NCI-H2196 treated with DMSO at 0.1 percent for 48 hours (cell line): Measurements from ENCODE around the gene PATJ.

ENCODE experiments used
- DNase-seq: peaks from one replicate; lab custom pipeline; 2025; ENCODE audit not compliant: unreplicated experiment; lab: John Stamatoyannopoulos, UW

PATJ gene

GRCh38 chr1:61981870-61982660, 239.8 kb downstream of the PATJ start:
- DNase-seq, result no peak

- DNase-seq, result no peak
Observed at GRCh38 chr1:61983236-61983635, 241.0 kb downstream of the PATJ start.

GRCh38 chr1:61992257-61992656, 250.0 kb downstream of the PATJ start:
- no peak for DNase-seq

DNA sequence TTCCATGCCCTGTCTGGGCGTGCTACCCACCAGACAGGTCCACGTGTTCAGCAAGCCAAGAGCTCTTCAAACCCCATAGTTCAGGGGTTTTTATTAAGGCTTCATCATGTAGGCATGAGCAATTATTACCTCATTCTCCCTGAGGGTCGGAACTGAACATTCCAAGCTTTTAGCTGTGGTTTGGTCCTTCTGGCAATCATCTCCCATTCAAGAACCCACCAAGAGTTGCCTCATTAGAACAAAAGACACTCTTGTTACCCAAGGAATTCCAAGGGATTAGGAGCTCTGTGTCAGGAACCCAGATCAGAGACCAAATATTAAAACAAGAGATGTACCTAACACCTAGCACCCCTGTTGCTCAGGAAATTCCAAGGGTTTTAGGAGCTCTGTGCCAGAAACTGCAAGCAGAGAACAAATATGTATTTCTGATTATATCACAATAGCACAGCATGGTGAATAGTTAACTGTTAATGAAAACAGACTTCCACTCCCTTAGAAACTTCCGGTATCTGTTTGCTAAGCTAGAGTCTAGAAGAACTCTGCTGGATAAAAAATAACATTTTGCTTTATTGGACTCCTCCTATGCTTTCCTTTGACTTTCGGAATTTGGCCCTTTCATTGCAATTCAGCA, 251.2 kb downstream of the PATJ start:
- no peak for DNase-seq

GRCh38 chr1:61995641-61996040, 253.4 kb downstream of the PATJ start:
- no peak for DNase-seq

- DNase-seq, result no peak
Observed at GRCh38 chr1:61997123-61997522, 254.8 kb downstream of the PATJ start.

- DNase-seq, result no peak
Observed at GRCh38 chr1:62003777-62004176, 261.5 kb downstream of the PATJ start.

- DNase-seq, result no peak
Observed at GRCh38 chr1:62006690-62007089, 264.4 kb downstream of the PATJ start.

GRCh38 chr1:62011006-62011405, 268.7 kb downstream of the PATJ start:
- no peak for DNase-seq

DNA sequence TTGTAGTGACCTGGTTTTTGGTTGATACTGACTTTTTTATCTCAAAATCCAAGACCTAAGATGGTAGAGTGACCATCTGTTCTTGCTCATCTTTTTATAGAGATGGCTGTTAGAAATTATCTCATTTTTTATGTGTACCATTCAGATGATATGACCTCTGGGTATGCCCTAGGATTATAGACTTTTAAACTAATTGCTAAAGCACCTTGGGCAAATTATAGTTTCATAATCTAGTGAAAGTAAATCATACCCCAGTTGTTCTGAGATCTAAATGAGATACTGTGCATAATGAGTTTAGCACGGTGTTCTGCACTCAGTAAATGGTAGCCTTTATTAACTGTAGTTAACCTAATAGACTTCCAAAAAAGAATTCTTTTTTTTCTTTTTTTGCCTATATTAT, 269.8 kb downstream of the PATJ start:
- no peak for DNase-seq

DNA sequence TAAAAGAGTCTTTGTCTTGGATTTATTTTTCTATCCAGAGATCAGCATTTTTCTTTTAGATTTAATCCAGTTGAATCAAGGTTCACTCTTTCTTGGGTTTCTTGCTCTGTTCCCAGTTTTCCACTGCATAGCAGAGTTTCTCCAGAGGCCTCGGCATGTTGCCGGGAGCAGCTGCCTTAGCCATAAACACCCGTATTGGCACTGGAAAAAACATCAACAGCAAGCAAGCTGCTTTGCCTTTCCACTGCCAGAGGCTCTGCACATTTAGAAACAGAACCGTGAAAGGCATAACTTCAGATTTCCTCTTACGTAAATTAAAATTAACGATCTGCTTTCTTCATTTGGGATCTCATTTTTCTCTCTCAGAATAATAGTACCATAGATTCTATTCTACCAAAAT, 270.6 kb downstream of the PATJ start:
- DNase-seq, result no peak

DNA sequence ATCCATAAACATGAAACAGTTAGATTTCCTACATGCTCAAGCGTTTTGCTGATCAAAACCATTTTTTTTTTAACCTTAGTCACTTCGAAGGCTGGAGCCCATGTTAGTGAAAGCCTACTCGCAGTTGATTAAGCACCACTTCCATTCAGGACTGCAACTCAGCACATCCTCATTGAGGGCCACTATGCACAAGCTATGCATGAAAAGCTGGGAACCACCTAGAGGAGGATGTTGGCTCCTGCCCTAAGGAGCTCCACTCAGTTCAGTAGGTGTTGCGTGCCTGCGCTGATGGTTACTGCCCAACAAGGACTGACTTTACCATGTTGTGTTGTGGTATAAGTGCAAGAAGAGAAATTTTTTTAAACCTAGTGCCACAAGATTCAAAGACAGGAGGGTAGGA, 271.0 kb downstream of the PATJ start:
- no peak for DNase-seq

GRCh38 chr1:62022382-62022983, 280.2 kb downstream of the PATJ start:
- no peak for DNase-seq

- DNase-seq, result peak; percentile 21
Observed at GRCh38 chr1:62024690-62025089, 282.4 kb downstream of the PATJ start.

DNA sequence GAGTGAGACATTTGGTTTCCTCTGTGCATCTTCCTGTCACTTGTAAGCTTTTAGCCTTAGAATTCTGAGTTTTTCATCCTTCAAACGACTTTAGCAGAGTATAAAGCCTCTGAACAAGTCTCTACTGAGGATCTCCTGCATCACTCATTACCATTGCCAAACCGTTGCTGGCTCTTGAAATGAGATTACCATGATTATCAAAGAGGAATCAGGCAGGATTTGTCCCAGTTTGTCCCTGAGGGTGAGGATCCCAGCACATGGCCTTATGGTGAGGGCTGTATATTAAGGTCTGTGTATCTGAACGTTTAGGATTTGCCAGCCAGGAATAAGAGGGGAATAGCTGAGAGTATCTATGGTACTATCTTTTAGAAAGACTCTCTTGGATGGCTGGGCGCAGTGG, 282.9 kb downstream of the PATJ start:
- DNase-seq, result no peak

DNA sequence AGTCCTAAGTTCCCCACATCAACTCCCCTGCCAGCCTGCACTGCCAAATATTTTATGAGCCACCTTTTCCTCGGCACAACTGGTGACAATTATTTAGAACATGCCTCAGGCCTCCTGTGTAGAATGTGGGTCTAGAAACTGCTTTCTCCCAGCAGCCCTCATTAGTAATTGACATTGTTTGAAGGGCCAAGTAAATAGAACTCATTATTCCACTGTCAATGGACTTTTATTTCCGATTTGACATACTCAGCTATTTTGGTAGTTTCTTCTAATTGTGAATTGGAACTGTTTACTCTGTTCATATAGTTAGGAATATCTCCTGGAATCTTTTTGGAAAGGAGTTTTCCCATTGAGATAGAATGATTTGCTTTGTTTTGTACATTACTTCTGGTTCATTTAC, 283.6 kb downstream of the PATJ start:
- no peak for DNase-seq

GRCh38 chr1:62029704-62030103, 287.4 kb downstream of the PATJ start:
- DNase-seq, result no peak

DNA sequence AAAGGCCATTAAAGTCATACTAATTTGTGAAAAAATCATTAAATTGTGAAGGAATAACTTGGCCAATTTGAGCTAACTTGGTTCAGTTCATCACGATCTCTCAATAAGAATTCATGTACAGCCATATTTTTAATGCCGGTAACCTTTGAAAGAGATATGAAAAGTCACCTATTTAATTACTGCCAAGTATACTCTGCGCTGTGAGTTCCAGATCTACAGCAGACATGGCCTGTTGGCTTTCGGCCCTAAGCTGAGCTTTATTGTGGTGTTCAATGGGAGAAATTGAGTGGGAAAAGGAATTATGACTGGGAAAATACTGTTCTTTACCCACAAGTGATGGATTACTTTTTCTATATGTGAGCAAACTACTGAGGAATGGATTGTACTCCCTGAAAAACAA, 292.5 kb downstream of the PATJ start:
- no peak for DNase-seq

GRCh38 chr1:62037274-62037673, 295.0 kb downstream of the PATJ start:
- no peak for DNase-seq

DNA sequence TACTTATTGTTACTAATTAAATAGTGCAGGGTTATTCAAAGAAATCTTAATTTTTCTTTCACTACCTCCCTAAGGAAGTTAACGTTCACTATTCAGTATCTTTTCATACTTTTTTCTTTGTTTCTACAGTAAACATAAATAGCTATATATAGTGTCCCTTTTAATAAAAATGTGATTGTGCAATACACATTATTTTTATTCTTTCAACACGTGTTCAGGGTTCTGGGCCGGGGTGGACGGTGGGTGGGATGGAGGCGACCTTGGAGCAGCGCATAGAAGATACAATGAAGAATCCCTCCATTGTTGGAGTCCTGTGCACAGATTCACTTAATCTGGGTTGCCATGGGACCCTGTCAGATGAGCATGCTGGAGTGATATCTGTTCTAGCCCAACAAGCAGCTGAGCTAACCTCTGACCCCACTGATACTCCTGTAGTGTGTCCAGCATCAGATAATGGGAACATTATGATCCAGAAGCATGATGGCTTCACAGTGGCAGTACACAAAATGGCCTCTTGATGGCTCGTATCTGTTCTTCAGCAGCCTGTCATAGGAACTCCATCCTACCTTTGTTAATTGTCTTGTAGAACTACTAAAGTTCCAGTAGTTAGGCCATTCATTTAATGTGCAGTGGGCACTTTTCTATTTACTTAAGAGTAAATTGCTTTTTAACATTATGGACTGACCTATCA, 296.5 kb downstream of the PATJ start:
- DNase-seq, result no peak

- no peak for DNase-seq
Observed at GRCh38 chr1:62040450-62040849, 298.2 kb downstream of the PATJ start.

- DNase-seq, result no peak
Observed at GRCh38 chr1:62040973-62041372, 298.7 kb downstream of the PATJ start.
